HG02571 (cell line): ENCODE measurements around the gene BLMH.

Experiments used
- ATAC-seq: cut with Tn5 transposase; IDR thresholded peaks from one replicate; pipeline ENCODE4 v1.9.1; 2021; ENCODE audit warnings: mild to moderate bottlenecking, moderate library complexity; ENCODE audit not compliant: unreplicated experiment

Gene BLMH

GRCh38 chr17:30251931-30252330 is 39.8 kb downstream of the BLMH start:
- ATAC-seq, result no peak

GRCh38 chr17:30249460-30249859 is 42.3 kb downstream of the BLMH start:
- ATAC-seq, result no peak

- ATAC-seq, result no peak
Observed at GRCh38 chr17:30248786-30249185, 43.0 kb downstream of the BLMH start.

- ATAC-seq, result no peak
Observed at GRCh38 chr17:30246460-30246859, 45.3 kb downstream of the BLMH start.

GRCh38 chr17:30244853-30245385 is 46.8 kb downstream of the BLMH start:
- no peak for ATAC-seq

GRCh38 chr17:30243568-30243967 is 48.2 kb downstream of the BLMH start:
- no peak for ATAC-seq

- no peak for ATAC-seq
Observed at GRCh38 chr17:30243002-30243401, 48.7 kb downstream of the BLMH start.

- no peak for ATAC-seq
Observed at GRCh38 chr17:30241051-30241450, 50.7 kb downstream of the BLMH start.

- no peak for ATAC-seq
Observed at GRCh38 chr17:30240177-30240576, 51.6 kb downstream of the BLMH start.

GRCh38 chr17:30239089-30239462 is 52.7 kb downstream of the BLMH start:
- ATAC-seq, result no peak

GRCh38 chr17:30238387-30239088 is 53.2 kb downstream of the BLMH start:
- no peak for ATAC-seq

GRCh38 chr17:30238003-30238344 is 53.8 kb downstream of the BLMH start:
- ATAC-seq, result no peak

GRCh38 chr17:30237296-30238002 is 54.3 kb downstream of the BLMH start:
- ATAC-seq, result no peak

GRCh38 chr17:30236766-30237165 is 55.0 kb downstream of the BLMH start:
- no peak for ATAC-seq

GRCh38 chr17:30236297-30236624 is 55.5 kb downstream of the BLMH start:
- ATAC-seq, result no peak

- ATAC-seq, result no peak
Observed at GRCh38 chr17:30235386-30236296, 56.1 kb downstream of the BLMH start, which contains the start of gene SLC6A4. Gene SLC6A4 (minus strand): TSS chr17:30235697. CDS start chr17:30221958, 13,739 bp downstream.

GRCh38 chr17:30234964-30235363 is 56.8 kb downstream of the BLMH start:
- ATAC-seq, result no peak

- no peak for ATAC-seq
Observed at GRCh38 chr17:30234296-30234695, 57.4 kb downstream of the BLMH start.

GRCh38 chr17:30232824-30233427 is 58.8 kb downstream of the BLMH start:
- no peak for ATAC-seq

- ATAC-seq, result no peak
Observed at GRCh38 chr17:30232015-30232823, 59.5 kb downstream of the BLMH start.
